K562 (cell line): ENCODE measurements around the gene CHMP4B. TPM values are rescaled to one million over a fixed set of nuclear protein-coding genes. Genes with fewer than 3 reads are reported as not detected.
A peak's percentile ranks its signal among the peaks of the same experiment; 100 is the strongest.

ENCODE experiments used
- CBFA2T2 ChIP-seq: fragments of 450-650 bp; conservative IDR thresholded peaks from 2 replicates; pipeline ENCODE4 v1.6.1; 2017; ENCODE audit warnings: mild to moderate bottlenecking
- CHD1 ChIP-seq: fragments of 200-600 bp; sonication (generic); IDR thresholded peaks from one replicate; pipeline ENCODE4 v1.6.1; 2012; ENCODE audit warnings: mild to moderate bottlenecking, moderate library complexity, low read length, inconsistent platforms
- FOXA3 ChIP-seq, 2 experiments: fragments of 450-650 bp in 1 of 2; sonication (generic) in 1 of 2; formaldehyde crosslinking; IDR thresholded peaks in 1 of 2; conservative IDR thresholded peaks in 1 of 2; 2 replicates each; pipeline versions ENCODE4 v1.4.0 to v1.8.0; 2020 to 2022; ENCODE audit warnings: mild to moderate bottlenecking in 2 of 2, missing genetic modification reagents in 1 of 2
- HMGN3 ChIP-seq: IDR thresholded peaks from 2 replicates; pipeline ENCODE4 v1.6.1; 2011; ENCODE audit warnings: borderline replicate concordance, low read depth, mild to moderate bottlenecking, mixed read lengths, low read length; ENCODE audit not compliant: insufficient read length; ENCODE audit errors: extremely low read depth
- LEF1 ChIP-seq: fragments of 450-650 bp; IDR thresholded peaks from 2 replicates; pipeline ENCODE4 v1.6.1; 2016; ENCODE audit warnings: mild to moderate bottlenecking
- MTF1 ChIP-seq: fragments of 250-450 bp; sonication (Bioruptor Pico); IDR thresholded peaks from 2 replicates; pipeline ENCODE4 v1.9.0; 2021; ENCODE audit warnings: moderate library complexity, mild to moderate bottlenecking, inconsistent platforms, borderline replicate concordance
- MYBL2 ChIP-seq, 2 experiments: fragments of 450-650 bp in 1 of 2; sonication (generic) in 1 of 2; formaldehyde crosslinking in 1 of 2; IDR thresholded peaks; 2 replicates each; pipeline versions ENCODE4 v1.6.1 to v1.8.1; 2017 to 2022; ENCODE audit warnings: borderline replicate concordance in 1 of 2, inconsistent platforms in 1 of 2, low read depth in 1 of 2, mild to moderate bottlenecking in 1 of 2, missing genetic modification reagents in 1 of 2, moderate library complexity in 1 of 2
- NR3C1 ChIP-seq: sonication (generic); formaldehyde crosslinking; IDR thresholded peaks from 2 replicates; pipeline ENCODE4 v1.8.1; 2022; ENCODE audit warnings: missing genetic modification reagents
- RAD21 ChIP-seq, 2 experiments: fragments of 250-450 bp in 1 of 2; fragments of 450-650 bp in 1 of 2; sonication (Bioruptor Pico) in 1 of 2; formaldehyde crosslinking in 1 of 2; IDR thresholded peaks in 1 of 2; conservative IDR thresholded peaks in 1 of 2; 2 replicates each; pipeline versions ENCODE4 v1.4.0 to v1.8.0; 2020 to 2022; ENCODE audit warnings: mild to moderate bottlenecking in 2 of 2, moderate library complexity in 1 of 2
- SLC30A9 ChIP-seq: fragments of 250-450 bp; sonication (Bioruptor Pico); IDR thresholded peaks from 2 replicates; pipeline ENCODE4 v1.8.0; 2022; ENCODE audit warnings: mild to moderate bottlenecking, moderate library complexity
- SMARCE1 ChIP-seq: fragments of 450-650 bp; IDR thresholded peaks from 2 replicates; pipeline ENCODE4 v1.7.1; 2016; ENCODE audit warnings: mild to moderate bottlenecking
- SOX6 ChIP-seq: fragments of 450-650 bp; IDR thresholded peaks from 2 replicates; pipeline ENCODE4 v1.6.1; 2014; ENCODE audit warnings: mild to moderate bottlenecking
- SRSF7 ChIP-seq: fragments of 200-400 bp; formaldehyde crosslinking; optimal IDR thresholded peaks from 2 replicates; pipeline ENCODE3; 2017; ENCODE audit warnings: mild to moderate bottlenecking, low read depth, low read length
- ZBTB17 ChIP-seq: fragments of 450-650 bp; formaldehyde crosslinking; IDR thresholded peaks from 2 replicates; pipeline ENCODE4 v1.4.0; 2020; ENCODE audit warnings: mild to moderate bottlenecking
- polyA plus RNA-seq, 8 experiments: library from polyadenylated mRNA; depleted of rRNA in 4 of 8; stranded (reverse) in 5 of 8; unstranded in 3 of 8; fragments of >200 nt; fragmentation: Nextera tagmentation in 2 of 8; fragmentation: Illumina TruSeq in 1 of 8; extraction: Ambion mirVana in 2 of 8; extraction: Trizol in 1 of 8; gene quantifications; 2 replicates each; pipeline versions ENCODE4 v1.2.1 to v1.2.3, GENCODE V29; 2011 to 2014; ENCODE audit warnings: inconsistent platforms in 1 of 8, missing spikeins in 1 of 8
- total RNA-seq, 7 experiments: library from RNA; depleted of rRNA in 6 of 7; stranded (reverse); fragments of >200 nt in 6 of 7; fragmentation: Illumina TruSeq in 2 of 7; extraction: Trizol in 2 of 7; gene quantifications; 2 replicates each; pipeline versions ENCODE4 v1.2.1 to v1.2.3, GENCODE V29; 2011 to 2021; ENCODE audit warnings: low replicate concordance in 1 of 7
- TF ChIP-seq, protein P1 (sequence below), 2 experiments: fragments of 450-650 bp; conservative IDR thresholded peaks; 2 replicates each; pipeline ENCODE4 v1.6.1; 2017; ENCODE audit warnings: mild to moderate bottlenecking in 2 of 2, moderate library complexity in 2 of 2
- TF ChIP-seq, protein P2 (sequence below), 3 experiments: fragments of 200-800 bp in 1 of 3; fragments of 250-450 bp in 1 of 3; fragments of 450-650 bp in 1 of 3; sonication (Bioruptor Pico) in 1 of 3; sonication (Bioruptor generic) in 1 of 3; formaldehyde crosslinking in 1 of 3; IDR thresholded peaks; 2 replicates each; pipeline versions ENCODE4 v1.6.1 to v1.8.0; 2016 to 2022; ENCODE audit warnings: mild to moderate bottlenecking in 2 of 3, missing genetic modification characterization in 2 of 3, missing compliant biosample characterization in 1 of 3, moderate library complexity in 1 of 3
- TF ChIP-seq, protein P3 (sequence below): fragments of 450-650 bp; formaldehyde crosslinking; IDR thresholded peaks from 2 replicates; pipeline ENCODE4 v1.4.0; 2022; ENCODE audit warnings: missing genetic modification characterization
- TF ChIP-seq, protein P4 (sequence below): conservative IDR thresholded peaks from 2 replicates; pipeline ENCODE4 v1.6.1; 2011; ENCODE audit warnings: low read depth, mild to moderate bottlenecking, low read length; ENCODE audit not compliant: control insufficient read depth

CHMP4B gene
- total and polyA plus RNA-seq, 9 of the 15 experiments (the other 6 are each of a cell fraction or from before 2014, with no cell fraction given): 1.8 to 64.7 (median 31.8) TPM

DNA sequence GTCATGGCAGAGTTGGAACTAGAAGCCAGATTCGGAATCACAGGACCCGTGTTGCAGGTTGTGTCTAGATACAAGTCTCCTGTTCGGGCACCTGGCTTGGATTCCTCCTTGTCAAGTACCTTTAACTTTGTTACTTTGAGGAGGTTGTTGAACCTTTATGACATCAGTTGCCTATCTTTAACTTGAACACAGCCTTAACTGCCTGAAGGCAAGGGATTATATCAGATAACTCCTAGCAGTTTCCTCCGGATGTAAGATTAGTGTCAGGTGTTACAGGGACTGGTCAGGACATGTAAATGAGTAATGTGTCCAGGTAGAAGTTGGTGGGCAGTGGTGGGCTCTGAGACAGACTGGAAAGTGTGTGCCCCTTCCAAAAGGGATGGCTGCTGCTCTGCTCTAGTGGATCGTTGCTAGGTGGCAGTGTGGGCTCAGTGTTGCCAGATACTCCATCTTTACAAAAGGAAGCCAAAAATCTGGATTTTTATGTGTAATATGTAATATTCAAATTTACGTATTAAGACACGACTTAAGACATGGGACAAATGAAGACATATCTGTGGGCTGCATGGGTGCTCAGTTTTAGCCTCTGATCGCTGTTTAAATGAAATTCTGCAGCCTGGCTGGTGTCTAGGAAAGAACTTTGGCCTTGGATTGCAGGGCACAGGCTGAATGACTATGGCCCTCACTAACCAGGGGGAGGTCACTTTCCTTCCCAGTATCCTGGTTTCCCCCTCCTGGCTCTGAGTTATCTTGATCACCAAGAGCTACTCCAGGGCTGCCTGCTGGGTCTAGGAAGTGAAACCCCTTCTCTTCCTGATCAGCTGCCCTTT is 27.1 kb downstream of the CHMP4B start (continued):
- TF ChIP-seq CBFA2T2 (peak; percentile 23; the same call in 1 of the 2 replicates), SLC30A9 (no peak), NR3C1 (CRISPR knock-in tag) (no peak), CHD1 (no peak), MTF1 (CRISPR knock-in tag) (no peak), LEF1 (no peak), FOXA3 (CRISPR knock-in tag; conservative IDR thresholded peaks at IDR 0.05 in 1 of 2, IDR thresholded peaks at IDR 0.05 in 1 of 2) (no peak), SRSF7 (no peak), RAD21 (CRISPR knock-in tag; conservative IDR thresholded peaks at IDR 0.05 in 1 of 2, IDR thresholded peaks at IDR 0.05 in 1 of 2) (peak in 1 of 2 experiments; percentile 46; a peak in 2 of 4 replicates), SMARCE1 (peak; percentile 30; the same call in 1 of the 2 replicates), ZBTB17 (CRISPR knock-in tag) (no peak), SOX6 (no peak), MYBL2 (IDR thresholded peaks at IDR 0.05; ENCODE audit: low read depth) (no peak), MYBL2 (CRISPR knock-in tag; IDR thresholded peaks at IDR 0.05; ENCODE audit: borderline replicate concordance) (no peak), HMGN3 (no peak)
- TF ChIP-seq, protein P1, sequence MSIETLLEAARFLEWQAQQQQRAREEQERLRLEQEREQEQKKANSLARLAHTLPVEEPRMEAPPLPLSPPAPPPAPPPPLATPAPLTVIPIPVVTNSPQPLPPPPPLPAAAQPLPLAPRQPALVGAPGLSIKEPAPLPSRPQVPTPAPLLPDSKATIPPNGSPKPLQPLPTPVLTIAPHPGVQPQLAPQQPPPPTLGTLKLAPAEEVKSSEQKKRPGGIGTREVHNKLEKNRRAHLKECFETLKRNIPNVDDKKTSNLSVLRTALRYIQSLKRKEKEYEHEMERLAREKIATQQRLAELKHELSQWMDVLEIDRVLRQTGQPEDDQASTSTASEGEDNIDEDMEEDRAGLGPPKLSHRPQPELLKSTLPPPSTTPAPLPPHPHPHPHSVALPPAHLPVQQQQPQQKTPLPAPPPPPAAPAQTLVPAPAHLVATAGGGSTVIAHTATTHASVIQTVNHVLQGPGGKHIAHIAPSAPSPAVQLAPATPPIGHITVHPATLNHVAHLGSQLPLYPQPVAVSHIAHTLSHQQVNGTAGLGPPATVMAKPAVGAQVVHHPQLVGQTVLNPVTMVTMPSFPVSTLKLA (conservative IDR thresholded peaks at IDR 0.05): no peak
- TF ChIP-seq, protein P2, sequence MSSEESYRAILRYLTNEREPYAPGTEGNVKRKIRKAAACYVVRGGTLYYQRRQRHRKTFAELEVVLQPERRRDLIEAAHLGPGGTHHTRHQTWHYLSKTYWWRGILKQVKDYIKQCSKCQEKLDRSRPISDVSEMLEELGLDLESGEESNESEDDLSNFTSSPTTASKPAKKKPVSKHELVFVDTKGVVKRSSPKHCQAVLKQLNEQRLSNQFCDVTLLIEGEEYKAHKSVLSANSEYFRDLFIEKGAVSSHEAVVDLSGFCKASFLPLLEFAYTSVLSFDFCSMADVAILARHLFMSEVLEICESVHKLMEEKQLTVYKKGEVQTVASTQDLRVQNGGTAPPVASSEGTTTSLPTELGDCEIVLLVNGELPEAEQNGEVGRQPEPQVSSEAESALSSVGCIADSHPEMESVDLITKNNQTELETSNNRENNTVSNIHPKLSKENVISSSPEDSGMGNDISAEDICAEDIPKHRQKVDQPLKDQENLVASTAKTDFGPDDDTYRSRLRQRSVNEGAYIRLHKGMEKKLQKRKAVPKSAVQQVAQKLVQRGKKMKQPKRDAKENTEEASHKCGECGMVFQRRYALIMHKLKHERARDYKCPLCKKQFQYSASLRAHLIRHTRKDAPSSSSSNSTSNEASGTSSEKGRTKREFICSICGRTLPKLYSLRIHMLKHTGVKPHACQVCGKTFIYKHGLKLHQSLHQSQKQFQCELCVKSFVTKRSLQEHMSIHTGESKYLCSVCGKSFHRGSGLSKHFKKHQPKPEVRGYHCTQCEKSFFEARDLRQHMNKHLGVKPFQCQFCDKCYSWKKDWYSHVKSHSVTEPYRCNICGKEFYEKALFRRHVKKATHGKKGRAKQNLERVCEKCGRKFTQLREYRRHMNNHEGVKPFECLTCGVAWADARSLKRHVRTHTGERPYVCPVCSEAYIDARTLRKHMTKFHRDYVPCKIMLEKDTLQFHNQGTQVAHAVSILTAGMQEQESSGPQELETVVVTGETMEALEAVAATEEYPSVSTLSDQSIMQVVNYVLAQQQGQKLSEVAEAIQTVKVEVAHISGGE (CRISPR knock-in tag; IDR thresholded peaks at IDR 0.05): no peak
- TF ChIP-seq, protein P3, sequence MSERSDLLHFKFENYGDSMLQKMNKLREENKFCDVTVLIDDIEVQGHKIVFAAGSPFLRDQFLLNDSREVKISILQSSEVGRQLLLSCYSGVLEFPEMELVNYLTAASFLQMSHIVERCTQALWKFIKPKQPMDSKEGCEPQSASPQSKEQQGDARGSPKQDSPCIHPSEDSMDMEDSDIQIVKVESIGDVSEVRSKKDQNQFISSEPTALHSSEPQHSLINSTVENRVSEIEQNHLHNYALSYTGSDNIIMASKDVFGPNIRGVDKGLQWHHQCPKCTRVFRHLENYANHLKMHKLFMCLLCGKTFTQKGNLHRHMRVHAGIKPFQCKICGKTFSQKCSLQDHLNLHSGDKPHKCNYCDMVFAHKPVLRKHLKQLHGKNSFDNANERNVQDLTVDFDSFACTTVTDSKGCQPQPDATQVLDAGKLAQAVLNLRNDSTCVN: no peak
- TF ChIP-seq, protein P4, sequence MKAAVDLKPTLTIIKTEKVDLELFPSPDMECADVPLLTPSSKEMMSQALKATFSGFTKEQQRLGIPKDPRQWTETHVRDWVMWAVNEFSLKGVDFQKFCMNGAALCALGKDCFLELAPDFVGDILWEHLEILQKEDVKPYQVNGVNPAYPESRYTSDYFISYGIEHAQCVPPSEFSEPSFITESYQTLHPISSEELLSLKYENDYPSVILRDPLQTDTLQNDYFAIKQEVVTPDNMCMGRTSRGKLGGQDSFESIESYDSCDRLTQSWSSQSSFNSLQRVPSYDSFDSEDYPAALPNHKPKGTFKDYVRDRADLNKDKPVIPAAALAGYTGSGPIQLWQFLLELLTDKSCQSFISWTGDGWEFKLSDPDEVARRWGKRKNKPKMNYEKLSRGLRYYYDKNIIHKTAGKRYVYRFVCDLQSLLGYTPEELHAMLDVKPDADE: no peak
